ENCODE data around the gene GINS1.

DNA sequence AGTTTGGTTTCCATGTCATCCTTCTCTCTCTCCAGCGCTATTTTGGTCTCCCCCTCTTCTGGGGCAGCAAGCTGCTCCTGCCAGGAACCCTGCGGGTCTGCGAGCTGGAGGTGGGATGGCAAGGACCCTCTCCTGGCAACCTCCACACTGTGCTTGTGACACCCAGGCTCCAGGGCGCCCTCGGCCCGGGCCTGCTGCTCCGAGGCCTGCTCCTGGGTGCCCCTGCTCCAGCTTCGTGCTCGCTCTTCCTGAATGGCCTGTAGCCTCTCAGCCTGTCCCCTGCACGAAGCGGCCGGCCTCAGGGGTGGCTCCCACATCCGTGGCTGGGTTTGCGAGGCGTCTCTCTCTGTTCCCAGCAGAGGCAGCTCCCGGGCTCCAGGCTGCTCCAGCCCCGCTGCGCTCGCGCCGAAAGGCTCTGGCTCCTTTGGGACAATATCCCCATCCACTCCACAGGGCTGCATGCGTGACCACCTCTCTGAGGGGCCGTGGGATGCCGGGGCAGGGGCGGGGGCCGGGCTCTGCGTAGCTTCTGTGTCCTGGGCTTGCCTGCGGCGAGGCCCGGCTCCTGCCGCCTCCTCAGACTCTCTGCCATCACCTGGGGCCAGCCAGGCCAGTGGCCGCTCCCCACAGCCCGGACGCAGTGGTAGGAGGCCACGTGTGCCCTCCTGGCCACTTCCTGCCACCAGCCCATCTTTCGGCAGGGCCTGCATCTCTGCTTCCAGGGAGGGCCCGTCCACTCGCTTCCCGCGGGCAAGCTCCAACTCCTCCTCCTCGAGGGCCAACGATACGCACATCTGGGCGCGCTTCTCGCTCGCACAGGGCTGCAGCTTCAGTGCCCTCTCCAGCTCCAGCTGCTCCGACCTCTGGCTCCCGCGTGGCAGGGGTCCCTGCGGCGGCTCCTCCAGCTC, 68.9 kb downstream of the GINS1 start:
- TF ChIP-seq, protein P1, sequence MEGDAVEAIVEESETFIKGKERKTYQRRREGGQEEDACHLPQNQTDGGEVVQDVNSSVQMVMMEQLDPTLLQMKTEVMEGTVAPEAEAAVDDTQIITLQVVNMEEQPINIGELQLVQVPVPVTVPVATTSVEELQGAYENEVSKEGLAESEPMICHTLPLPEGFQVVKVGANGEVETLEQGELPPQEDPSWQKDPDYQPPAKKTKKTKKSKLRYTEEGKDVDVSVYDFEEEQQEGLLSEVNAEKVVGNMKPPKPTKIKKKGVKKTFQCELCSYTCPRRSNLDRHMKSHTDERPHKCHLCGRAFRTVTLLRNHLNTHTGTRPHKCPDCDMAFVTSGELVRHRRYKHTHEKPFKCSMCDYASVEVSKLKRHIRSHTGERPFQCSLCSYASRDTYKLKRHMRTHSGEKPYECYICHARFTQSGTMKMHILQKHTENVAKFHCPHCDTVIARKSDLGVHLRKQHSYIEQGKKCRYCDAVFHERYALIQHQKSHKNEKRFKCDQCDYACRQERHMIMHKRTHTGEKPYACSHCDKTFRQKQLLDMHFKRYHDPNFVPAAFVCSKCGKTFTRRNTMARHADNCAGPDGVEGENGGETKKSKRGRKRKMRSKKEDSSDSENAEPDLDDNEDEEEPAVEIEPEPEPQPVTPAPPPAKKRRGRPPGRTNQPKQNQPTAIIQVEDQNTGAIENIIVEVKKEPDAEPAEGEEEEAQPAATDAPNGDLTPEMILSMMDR (IDR thresholded peaks at IDR 0.05 in 2 of 3, conservative IDR thresholded peaks at IDR 0.05 in 1 of 3; ENCODE audit: borderline replicate concordance in 1 of 3, insufficient read depth in 1 of 3, low read depth in 2 of 3, low read length in 2 of 3), result no peak
- TF ChIP-seq POLR2A (IDR thresholded peaks at IDR 0.05; ENCODE audit: borderline replicate concordance, extremely low read depth, insufficient read depth, insufficient read length) (no peak), JUND (IDR thresholded peaks at IDR 0.05) (no peak), FOSL1 (IDR thresholded peaks at IDR 0.05; ENCODE audit: low read depth) (no peak), TCF7L2 (IDR thresholded peaks at IDR 0.05; ENCODE audit: borderline replicate concordance, extremely low read depth, insufficient read depth, insufficient read length) (no peak), POLR2AphosphoS5 (IDR thresholded peaks at IDR 0.05; ENCODE audit: low read depth, low read length) (no peak), CEBPB (IDR thresholded peaks at IDR 0.05; ENCODE audit: low read depth) (no peak), EZH2phosphoT487 (IDR thresholded peaks at IDR 0.05; ENCODE audit: borderline replicate concordance) (no peak), EZH2 (IDR thresholded peaks at IDR 0.05) (no peak), ZNF274 (IDR thresholded peaks at IDR 0.05; ENCODE audit: low read depth, low read length) (no peak), RAD21 (IDR thresholded peaks at IDR 0.05; ENCODE audit: low read depth) (no peak)
- TF ChIP-seq, protein P2, sequence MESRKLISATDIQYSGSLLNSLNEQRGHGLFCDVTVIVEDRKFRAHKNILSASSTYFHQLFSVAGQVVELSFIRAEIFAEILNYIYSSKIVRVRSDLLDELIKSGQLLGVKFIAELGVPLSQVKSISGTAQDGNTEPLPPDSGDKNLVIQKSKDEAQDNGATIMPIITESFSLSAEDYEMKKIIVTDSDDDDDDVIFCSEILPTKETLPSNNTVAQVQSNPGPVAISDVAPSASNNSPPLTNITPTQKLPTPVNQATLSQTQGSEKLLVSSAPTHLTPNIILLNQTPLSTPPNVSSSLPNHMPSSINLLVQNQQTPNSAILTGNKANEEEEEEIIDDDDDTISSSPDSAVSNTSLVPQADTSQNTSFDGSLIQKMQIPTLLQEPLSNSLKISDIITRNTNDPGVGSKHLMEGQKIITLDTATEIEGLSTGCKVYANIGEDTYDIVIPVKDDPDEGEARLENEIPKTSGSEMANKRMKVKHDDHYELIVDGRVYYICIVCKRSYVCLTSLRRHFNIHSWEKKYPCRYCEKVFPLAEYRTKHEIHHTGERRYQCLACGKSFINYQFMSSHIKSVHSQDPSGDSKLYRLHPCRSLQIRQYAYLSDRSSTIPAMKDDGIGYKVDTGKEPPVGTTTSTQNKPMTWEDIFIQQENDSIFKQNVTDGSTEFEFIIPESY (IDR thresholded peaks at IDR 0.05; ENCODE audit: extremely low read depth, insufficient replicate concordance, low read length), result no peak
- TF ChIP-seq, protein P3, sequence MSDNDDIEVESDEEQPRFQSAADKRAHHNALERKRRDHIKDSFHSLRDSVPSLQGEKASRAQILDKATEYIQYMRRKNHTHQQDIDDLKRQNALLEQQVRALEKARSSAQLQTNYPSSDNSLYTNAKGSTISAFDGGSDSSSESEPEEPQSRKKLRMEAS (IDR thresholded peaks at IDR 0.05), result no peak

All from HCT116 (cell line).